Ovary (tissue), 9 donors: ENCODE data around the gene RUSF1. TPM values are rescaled to one million over a fixed set of nuclear protein-coding genes. Genes with fewer than 3 reads are reported as not detected.
"Not testable (repeated sequence)": the region's sequence is repeated elsewhere in the genome, so short reads cannot be mapped to it uniquely, and the experiment has no call there.

Experiments used
- DNase-seq, 5 donors: peaks; one replicate each; pipeline ENCODE4 v3.0.0-alpha.2; 2019 to 2020
- H3K27ac ChIP-seq, 2 donors: fragments of 200-600 bp; one replicate each; pipeline versions ENCODE4 v1.5.1 to v1.8.0; 2019 to 2022
- H3K27me3 ChIP-seq: fragments of 200-600 bp; one replicate; pipeline ENCODE4 v1.8.0; 2022
- H3K36me3 ChIP-seq: fragments of 200-600 bp; sonication (generic); one replicate; pipeline ENCODE4 v1.5.1; 2019
- H3K4me1 ChIP-seq: one replicate; pipeline ENCODE4 v1.8.1; 2013; ENCODE audit warnings: mild to moderate bottlenecking, moderate library complexity; ENCODE audit not compliant: insufficient read depth
- H3K4me3 ChIP-seq: fragments of 200-600 bp; sonication (generic); one replicate; pipeline ENCODE4 v1.5.1; 2017
- H3K9me3 ChIP-seq, 2 donors: fragments of 200-600 bp in 1 of 2; sonication (generic) in 1 of 2; one replicate each; pipeline versions ENCODE4 v1.5.1 to v1.8.1; 2013 to 2019; ENCODE audit warnings: mild to moderate bottlenecking in 1 of 2, moderate library complexity in 1 of 2
- EP300 ChIP-seq: sonication (generic); formaldehyde crosslinking; IDR thresholded peaks from one replicate; pipeline ENCODE4 v1.6.1; 2017; ENCODE audit warnings: antibody characterized with exemption
- POLR2A ChIP-seq: fragments of 450-650 bp; IDR thresholded peaks from one replicate; pipeline ENCODE4 v1.6.1; 2017; ENCODE audit warnings: antibody characterized with exemption, mild to moderate bottlenecking, moderate library complexity
- WGBS, 3 donors: extraction: QIAGEN DNeasy Blood & Tissue Kit in 1 of 3; methylation state at CpG; one replicate each; pipeline versions ENCODE4 v1.1.5 to v1.1.7; 2013 to 2017; 5-methylcytosine and 5-hydroxymethylcytosine counted together
- intact Hi-C, 4 donors: fragments of 100-400 bp; cut with DNase I; formaldehyde crosslinking; loops; one replicate each; pipeline versions ENCODE4 v1.11.0 to v1.15.1; 2022 to 2023
- polyA plus RNA-seq, 2 donors: library from polyadenylated mRNA; stranded (reverse); fragments of 200-250 nt in 1 of 2; fragments of 350-450 nt in 1 of 2; fragmentation: Illumina TruSeq in 1 of 2; extraction: RNeasy Lipid Tissue Mini Kit (QIAGEN cat#74804) in 1 of 2; gene quantifications; one replicate each; pipeline ENCODE4 v1.2.3, GENCODE V29; 2013 to 2014
- total RNA-seq, 7 donors: library from RNA; depleted of rRNA in 2 of 7; stranded (reverse); fragments of >200 nt in 2 of 7; fragmentation: NEBNext Ultra II Directional in 3 of 7; extraction: Animal tissue kit (Norgen Biotek cat#: 25700) in 3 of 7; gene quantifications; one replicate each; pipeline versions ENCODE4 v1.1.0 to v1.2.4, GENCODE V29; 2016 to 2023
- TF ChIP-seq, protein P1 (sequence below), 3 donors: fragments of 450-650 bp in 2 of 3; fragments of 200-600 bp in 1 of 3; IDR thresholded peaks; one replicate each; pipeline versions ENCODE4 v1.5.1 to v1.8.0; 2016 to 2022; ENCODE audit warnings: antibody characterized with exemption in 3 of 3, mild to moderate bottlenecking in 1 of 3
- donor health status: DM: no; HTN: no; CAD: no; lungs with moderate emphysema.
- donor health status: DM: no; HTN: no; CAD: no.
- donor health status: Bipolar disorder and iron deficiency.
- donor health status: DM: yes; HTN: yes; CAD: no.
- donor health status: DM: no; HTN: no; CAD: no.
- donor health status: DM: yes; HTN: yes; CAD: no.

RUSF1 gene
- total and polyA plus RNA-seq, 9 donors = 39.8 to 98.4 (median 91.2) TPM

DNA sequence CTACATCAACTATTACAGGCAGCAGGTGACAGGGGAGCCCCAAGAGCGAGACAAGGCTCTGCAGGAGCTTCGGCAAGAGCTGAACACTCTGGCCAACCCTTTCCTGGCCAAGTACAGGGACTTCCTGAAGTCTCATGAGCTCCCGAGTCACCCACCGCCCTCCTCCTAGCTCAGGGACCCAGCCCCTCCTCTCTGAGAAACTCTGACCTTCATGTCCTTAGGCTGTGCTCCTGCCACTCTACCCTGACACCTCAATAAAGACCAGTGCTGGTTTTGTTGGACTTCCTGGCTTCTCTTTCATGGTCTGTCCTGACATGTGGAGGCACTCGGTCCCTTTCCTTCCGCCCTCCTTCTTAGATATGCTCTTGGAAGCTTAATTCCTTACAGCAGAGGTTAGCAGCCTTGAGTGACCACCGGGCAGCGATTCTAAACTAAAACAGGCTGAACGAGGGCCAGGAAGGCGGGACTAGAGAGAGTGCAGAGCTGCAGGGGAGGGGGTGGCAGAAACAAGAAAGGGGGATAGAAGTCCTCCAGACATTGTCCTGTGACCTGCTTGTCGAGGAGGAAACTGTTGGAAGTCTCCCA is 20.4 kb upstream of the RUSF1 start:
- DNase-seq = peak in 2 of 5 donors; percentile 26 to 38
- intact Hi-C loops = no loop called here
- Histone ChIP-seq H3K27me3 (no peaks in the 10 kb centered on the region), H3K4me3 (peak overlapping the region; percentile 35), H3K27ac (peak overlapping the region in 1 of 2 donors; percentile 7), H3K36me3 (no peaks in the 10 kb centered on the region), H3K9me3 (no peaks in the 10 kb centered on the region), H3K4me1 (peaks cover 3% of the 10 kb centered on the region)
- WGBS, 3 donors = 22 to 27% (median 25%) methylated on average over 11 of the region's 11 CpGs
- TF ChIP-seq, protein P1, sequence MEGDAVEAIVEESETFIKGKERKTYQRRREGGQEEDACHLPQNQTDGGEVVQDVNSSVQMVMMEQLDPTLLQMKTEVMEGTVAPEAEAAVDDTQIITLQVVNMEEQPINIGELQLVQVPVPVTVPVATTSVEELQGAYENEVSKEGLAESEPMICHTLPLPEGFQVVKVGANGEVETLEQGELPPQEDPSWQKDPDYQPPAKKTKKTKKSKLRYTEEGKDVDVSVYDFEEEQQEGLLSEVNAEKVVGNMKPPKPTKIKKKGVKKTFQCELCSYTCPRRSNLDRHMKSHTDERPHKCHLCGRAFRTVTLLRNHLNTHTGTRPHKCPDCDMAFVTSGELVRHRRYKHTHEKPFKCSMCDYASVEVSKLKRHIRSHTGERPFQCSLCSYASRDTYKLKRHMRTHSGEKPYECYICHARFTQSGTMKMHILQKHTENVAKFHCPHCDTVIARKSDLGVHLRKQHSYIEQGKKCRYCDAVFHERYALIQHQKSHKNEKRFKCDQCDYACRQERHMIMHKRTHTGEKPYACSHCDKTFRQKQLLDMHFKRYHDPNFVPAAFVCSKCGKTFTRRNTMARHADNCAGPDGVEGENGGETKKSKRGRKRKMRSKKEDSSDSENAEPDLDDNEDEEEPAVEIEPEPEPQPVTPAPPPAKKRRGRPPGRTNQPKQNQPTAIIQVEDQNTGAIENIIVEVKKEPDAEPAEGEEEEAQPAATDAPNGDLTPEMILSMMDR (IDR thresholded peaks at IDR 0.05) = no peak
- no peak for TF ChIP-seq EP300
- TF ChIP-seq POLR2A = no peak

DNA sequence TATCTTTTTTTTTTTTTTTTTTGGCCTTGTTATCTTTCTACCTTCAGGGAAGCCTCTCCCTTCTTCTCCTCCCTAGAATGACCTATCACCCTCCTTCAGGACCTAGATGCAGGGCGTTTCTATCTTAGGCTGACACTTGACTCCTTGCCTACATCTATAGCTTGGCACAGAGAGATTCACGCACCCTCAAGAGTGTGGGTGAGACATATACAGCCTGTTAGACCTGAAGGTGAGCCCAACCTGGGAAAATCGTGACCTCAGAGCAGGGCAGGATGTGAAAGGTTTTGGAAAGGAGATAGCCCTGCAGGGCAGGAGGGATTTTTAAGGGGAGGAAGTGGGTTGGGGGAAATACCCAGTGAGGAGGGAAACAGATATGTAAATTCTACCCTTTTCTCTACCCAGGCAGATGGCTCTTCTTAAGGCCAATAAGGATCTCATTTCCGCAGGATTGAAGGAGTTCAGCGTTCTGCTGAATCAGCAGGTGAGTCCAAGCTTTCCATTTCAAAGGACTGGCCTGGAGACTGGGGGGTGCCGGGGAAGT is 19.6 kb upstream of the RUSF1 start, which contains the start of gene AHSP:
AHSP (plus strand) TSS at position 167 of the 541 bp plus-strand sequence; CDS start at position 407, 240 bp downstream.
- 62 to 72% (median 70%) methylated on average over 6 of the region's 6 CpGs for WGBS, 3 donors
- no peaks in the 10 kb centered on the region for H3K27me3 ChIP-seq
- peaks cover 3% of the 10 kb centered on the region for H3K4me1 ChIP-seq
- H3K27ac ChIP-seq = peak within 1 kb of the TSS in 1 of 2 donors; percentile 7
- intact Hi-C loops = no loop called here
- DNase-seq = no peak
- H3K4me3 ChIP-seq = peak within 1 kb of the TSS; percentile 35
- H3K36me3 ChIP-seq = no peaks in the 10 kb centered on the region
- TF ChIP-seq POLR2A = no peak
- TF ChIP-seq, protein P1 (IDR thresholded peaks at IDR 0.05) = no peak
- H3K9me3 ChIP-seq = no peaks in the 10 kb centered on the region

DNA sequence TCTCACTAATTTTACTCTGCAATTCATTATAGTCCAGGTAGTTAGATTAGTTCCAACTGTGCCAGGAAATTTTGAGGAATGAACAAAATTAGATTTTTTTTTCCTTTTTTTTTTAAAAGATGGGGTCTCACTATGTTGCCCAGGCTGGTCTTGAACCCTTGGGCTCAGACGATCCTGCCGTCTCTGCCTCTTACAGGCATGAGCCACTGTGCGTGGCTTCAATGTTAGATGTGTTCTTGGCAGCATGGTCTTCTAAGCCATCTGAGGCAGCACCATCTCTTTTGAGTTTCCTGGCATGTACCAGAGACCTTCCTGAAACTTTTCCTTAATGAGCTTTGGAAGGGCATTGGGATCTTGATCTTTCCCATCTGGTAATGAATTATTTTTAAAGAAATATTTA is 16.9 kb upstream of the RUSF1 start:
- Histone ChIP-seq H3K36me3 (no peaks in the 10 kb centered on the region), H3K4me3 (no peak overlapping the region), H3K27me3 (no peaks in the 10 kb centered on the region), H3K4me1 (peaks cover 3% of the 10 kb centered on the region), H3K27ac (no peak overlapping the region), H3K9me3 (no peaks in the 10 kb centered on the region)
- intact Hi-C loops = no loop called here
- TF ChIP-seq, protein P1 (IDR thresholded peaks at IDR 0.05) = no peak
- TF ChIP-seq EP300 = no peak
- no peak for TF ChIP-seq POLR2A
- DNase-seq = no peak
- 92 to 93% (median 92%) methylated on average over 3 of the region's 3 CpGs for WGBS, 3 donors

DNA sequence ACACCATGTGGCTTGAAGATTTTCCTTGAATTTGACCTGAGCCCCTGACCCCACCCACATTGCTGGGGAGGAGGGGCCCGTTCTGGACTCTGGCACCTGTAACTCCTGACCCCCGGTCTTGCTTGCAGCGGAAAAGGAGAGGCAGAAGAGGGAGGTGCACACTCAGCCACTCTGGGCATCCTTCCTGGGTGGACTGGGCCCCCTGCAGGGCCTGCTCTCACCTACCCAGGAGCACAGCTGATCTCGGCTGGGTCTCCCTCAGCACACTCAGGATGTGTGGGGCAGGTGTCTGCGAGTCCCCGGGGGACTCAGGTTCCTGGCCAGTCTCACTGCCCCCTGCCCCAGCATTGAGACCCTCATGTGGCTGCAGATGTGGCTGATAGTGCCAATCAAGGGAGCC is 15.6 kb upstream of the RUSF1 start:
- intact Hi-C loops, H3K9me3 ChIP-seq, H3K4me1 ChIP-seq, H3K27me3 ChIP-seq, H3K27ac ChIP-seq, H3K4me3 ChIP-seq, DNase-seq, H3K36me3 ChIP-seq: not testable (repeated sequence)
- WGBS, 3 donors = 48 to 72% (median 59%) methylated on average over 3 of the region's 6 CpGs

DNA sequence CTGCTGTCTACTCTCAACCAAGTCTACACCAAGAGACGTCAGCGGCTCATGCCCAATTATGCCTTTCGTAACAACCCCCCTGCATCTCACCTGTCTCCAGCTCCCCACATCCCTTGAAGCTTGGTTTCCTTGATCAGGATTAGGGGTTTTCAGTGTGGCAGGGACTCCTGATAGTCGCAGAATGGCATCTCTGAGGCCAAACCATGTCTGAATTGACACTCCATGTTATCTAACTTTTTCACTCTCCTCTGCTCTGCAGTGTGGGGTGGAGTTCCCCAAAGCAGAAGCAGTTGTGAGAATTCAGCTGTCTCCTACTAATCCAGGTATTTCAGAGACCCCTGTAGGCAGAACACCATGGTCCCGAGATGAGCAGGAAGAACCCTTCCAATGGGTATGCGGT is 13.9 kb upstream of the RUSF1 start:
- H3K4me3 ChIP-seq = no peak overlapping the region
- no peaks in the 10 kb centered on the region for H3K9me3 ChIP-seq
- no peak for TF ChIP-seq POLR2A
- no peak for TF ChIP-seq EP300
- TF ChIP-seq, protein P1 (IDR thresholded peaks at IDR 0.05) = no peak
- no peak overlapping the region for H3K27ac ChIP-seq
- DNase-seq = no peak
- intact Hi-C loops = no loop called here
- 83 to 92% (median 89%) methylated on average over 6 of the region's 6 CpGs for WGBS, 3 donors
- no peaks in the 10 kb centered on the region for H3K36me3 ChIP-seq
- H3K4me1 ChIP-seq = no peaks in the 10 kb centered on the region
- no peaks in the 10 kb centered on the region for H3K27me3 ChIP-seq
